ENCODE data around the gene AFF1.
"Not testable (repeated sequence)": the region's sequence is repeated elsewhere in the genome, so short reads cannot be mapped to it uniquely, and the experiment has no call there.

AFF1 gene

GRCh38 chr4:87033902-87034301, 99.1 kb downstream of the AFF1 start:
- Mint-ChIP-seq H3K27me3 (ENCODE audit: low read depth) (no peaks in the 10 kb centered on the region), H3K27ac (no peak overlapping the region), H3K4me1 (ENCODE audit: low read depth) (peaks cover 15% of the 10 kb centered on the region), H3K4me3 (no peak overlapping the region), H3K36me3 (ENCODE audit: low read depth) (no peaks in the 10 kb centered on the region), H3K9me3 (no peaks in the 10 kb centered on the region)

DNA sequence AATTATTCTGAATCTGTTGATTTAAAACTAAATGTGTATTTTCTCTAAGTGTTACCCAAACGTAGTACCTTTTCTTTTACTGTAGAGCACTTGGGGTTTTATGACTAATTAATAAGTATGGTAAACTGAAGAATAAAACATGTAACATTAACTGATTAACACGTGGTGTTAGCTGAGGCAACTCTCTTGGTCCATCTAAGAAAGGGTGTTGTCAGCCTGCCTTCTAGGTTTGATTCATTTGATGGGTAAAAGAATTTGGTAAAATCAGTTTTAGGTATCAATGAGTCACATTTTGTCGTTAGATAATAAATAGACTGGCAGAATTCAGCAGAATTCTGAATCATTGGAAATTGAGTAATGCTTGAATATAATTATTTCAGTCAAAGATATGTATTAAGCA, 99.7 kb downstream of the AFF1 start:
- H3K27me3 Mint-ChIP-seq (ENCODE audit: low read depth) = no peaks in the 10 kb centered on the region
- H3K4me1 Mint-ChIP-seq (ENCODE audit: low read depth) = peaks cover 17% of the 10 kb centered on the region
- no peaks in the 10 kb centered on the region for H3K36me3 Mint-ChIP-seq (ENCODE audit: low read depth)
- H3K4me3 Mint-ChIP-seq = no peak overlapping the region
- no peaks in the 10 kb centered on the region for H3K9me3 Mint-ChIP-seq
- no peak overlapping the region for H3K27ac Mint-ChIP-seq

GRCh38 chr4:87035881-87036509, 101.2 kb downstream of the AFF1 start:
- peaks cover 16% of the 10 kb centered on the region for H3K4me1 Mint-ChIP-seq (ENCODE audit: low read depth)
- no peaks in the 10 kb centered on the region for H3K36me3 Mint-ChIP-seq (ENCODE audit: low read depth)
- no peaks in the 10 kb centered on the region for H3K27me3 Mint-ChIP-seq (ENCODE audit: low read depth)
- H3K4me3 Mint-ChIP-seq = no peak overlapping the region
- H3K9me3 Mint-ChIP-seq = no peaks in the 10 kb centered on the region
- no peak overlapping the region for H3K27ac Mint-ChIP-seq

GRCh38 chr4:87036713-87037112, 101.9 kb downstream of the AFF1 start:
- Mint-ChIP-seq H3K27ac (no peak overlapping the region), H3K9me3 (no peaks in the 10 kb centered on the region), H3K4me1 (ENCODE audit: low read depth) (peaks cover 20% of the 10 kb centered on the region), H3K27me3 (ENCODE audit: low read depth) (no peaks in the 10 kb centered on the region), H3K36me3 (ENCODE audit: low read depth) (no peaks in the 10 kb centered on the region), H3K4me3 (no peak overlapping the region)

DNA sequence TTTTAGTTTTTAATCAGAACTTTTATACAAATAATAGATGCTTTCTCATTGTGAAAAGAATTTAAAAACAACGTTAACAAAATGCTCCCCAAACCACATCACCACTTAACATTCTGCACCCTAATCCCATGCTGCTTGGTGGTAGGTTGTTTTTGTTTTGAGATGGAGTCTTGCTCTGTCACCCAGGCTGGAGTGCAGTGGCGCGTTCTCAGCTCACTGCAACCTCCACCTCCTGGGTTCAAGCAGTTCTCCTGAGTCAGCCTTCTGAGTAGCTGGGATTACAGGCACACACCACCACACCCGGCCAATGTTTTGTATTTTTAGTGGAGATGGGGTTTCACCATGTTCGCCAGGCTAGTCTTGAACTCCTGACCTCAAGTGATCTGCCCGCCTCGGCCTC, 102.4 kb downstream of the AFF1 start:
- not testable (repeated sequence) for H3K27ac Mint-ChIP-seq; H3K9me3 Mint-ChIP-seq; H3K4me3 Mint-ChIP-seq; H3K27me3 Mint-ChIP-seq (ENCODE audit: low read depth); H3K36me3 Mint-ChIP-seq (ENCODE audit: low read depth)
- H3K4me1 Mint-ChIP-seq (ENCODE audit: low read depth) = peaks cover 23% of the 10 kb centered on the region

DNA sequence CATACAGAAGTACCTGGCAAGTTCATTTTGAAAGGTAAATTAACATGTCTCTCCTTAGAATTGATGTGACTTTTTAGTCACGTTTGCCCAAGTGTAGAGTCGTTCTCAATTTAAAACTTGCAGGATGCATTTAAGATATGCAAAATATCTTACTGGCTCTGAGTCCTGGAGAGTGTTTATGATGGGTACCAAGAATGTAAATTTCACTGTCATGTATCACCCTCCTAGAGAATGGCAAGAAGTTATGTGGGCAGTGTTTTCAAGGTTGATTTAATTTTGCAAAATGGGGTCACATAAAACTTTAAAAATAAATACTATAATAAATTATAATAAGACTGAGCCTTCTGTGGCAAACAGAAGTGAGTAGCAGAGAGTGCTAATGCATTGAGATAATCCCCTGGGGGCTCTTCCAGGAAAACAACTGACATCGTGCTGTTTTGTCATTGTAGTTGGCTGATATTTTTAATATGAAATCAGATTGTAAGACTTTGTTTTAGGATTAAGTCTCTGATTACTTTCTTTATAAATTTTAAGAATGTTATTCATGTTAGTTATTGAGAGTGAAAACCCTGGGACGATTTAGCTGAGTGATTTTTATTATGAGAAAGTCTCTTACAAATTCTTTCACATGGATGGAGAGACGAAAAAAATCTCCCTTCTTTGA, 103.0 kb downstream of the AFF1 start:
- H3K4me1 Mint-ChIP-seq (ENCODE audit: low read depth) = peaks cover 26% of the 10 kb centered on the region

DNA sequence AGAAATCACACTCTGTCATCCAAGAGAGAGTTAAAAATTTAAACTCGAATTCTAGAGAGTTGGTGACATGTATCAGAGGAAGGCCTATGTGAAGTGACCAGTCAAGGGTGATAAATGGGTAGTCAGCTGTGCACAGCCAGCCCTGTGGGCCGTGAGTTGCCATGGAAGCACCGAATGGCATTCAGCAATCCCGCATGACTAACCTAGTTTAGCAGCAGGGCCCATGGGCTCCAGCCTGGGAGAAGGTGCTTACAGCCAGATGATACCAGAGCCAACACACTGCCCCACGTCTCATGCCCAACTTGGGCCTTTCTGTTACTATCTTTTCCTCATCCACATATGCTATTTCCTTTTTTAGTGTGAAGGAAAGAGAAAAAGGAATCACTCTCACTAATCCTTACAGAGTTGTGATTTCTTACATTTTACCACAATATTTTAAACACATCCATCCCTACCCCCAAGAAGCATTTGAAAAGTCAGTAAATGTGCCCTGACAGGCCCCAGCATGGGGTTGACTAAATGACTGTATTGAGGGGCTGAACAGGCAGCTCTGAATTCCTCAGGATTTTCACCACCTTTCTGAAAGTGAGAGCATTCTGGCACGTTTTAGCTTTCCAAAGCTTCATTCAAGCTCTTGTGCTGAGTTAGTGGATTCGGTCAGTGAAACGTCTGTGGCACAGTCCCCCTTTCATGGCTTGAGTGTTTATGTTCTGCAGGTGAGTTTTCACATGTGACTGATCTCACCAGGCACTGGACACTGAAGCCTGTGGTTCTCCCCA, 104.2 kb downstream of the AFF1 start:
- H3K4me1 Mint-ChIP-seq (ENCODE audit: low read depth) = peaks cover 28% of the 10 kb centered on the region
- no peaks in the 10 kb centered on the region for H3K9me3 Mint-ChIP-seq
- H3K27me3 Mint-ChIP-seq (ENCODE audit: low read depth) = no peaks in the 10 kb centered on the region
- no peaks in the 10 kb centered on the region for H3K36me3 Mint-ChIP-seq (ENCODE audit: low read depth)
- H3K27ac Mint-ChIP-seq = no peak overlapping the region
- no peak overlapping the region for H3K4me3 Mint-ChIP-seq

More for the DNA sequence above, 103.0 kb downstream of the AFF1 start:
- Mint-ChIP-seq H3K4me3 (no peak overlapping the region), H3K27me3 (ENCODE audit: low read depth) (no peaks in the 10 kb centered on the region), H3K27ac (no peak overlapping the region), H3K36me3 (ENCODE audit: low read depth) (no peaks in the 10 kb centered on the region), H3K9me3 (no peaks in the 10 kb centered on the region)

- Mint-ChIP-seq H3K27me3 (ENCODE audit: low read depth) (no peaks in the 10 kb centered on the region), H3K9me3 (no peaks in the 10 kb centered on the region), H3K36me3 (ENCODE audit: low read depth) (peaks cover under 1% of the 10 kb centered on the region), H3K27ac (no peak overlapping the region), H3K4me3 (no peak overlapping the region), H3K4me1 (ENCODE audit: low read depth) (peaks cover 32% of the 10 kb centered on the region)
Measured at GRCh38 chr4:87041141-87041540, 106.3 kb downstream of the AFF1 start.

GRCh38 chr4:87042221-87042620, 107.4 kb downstream of the AFF1 start:
- Mint-ChIP-seq H3K36me3 (ENCODE audit: low read depth) (peaks cover 5% of the 10 kb centered on the region), H3K4me3 (no peak overlapping the region), H3K4me1 (ENCODE audit: low read depth) (peaks cover 30% of the 10 kb centered on the region), H3K9me3 (no peaks in the 10 kb centered on the region), H3K27me3 (ENCODE audit: low read depth) (no peaks in the 10 kb centered on the region), H3K27ac (no peak overlapping the region)

DNA sequence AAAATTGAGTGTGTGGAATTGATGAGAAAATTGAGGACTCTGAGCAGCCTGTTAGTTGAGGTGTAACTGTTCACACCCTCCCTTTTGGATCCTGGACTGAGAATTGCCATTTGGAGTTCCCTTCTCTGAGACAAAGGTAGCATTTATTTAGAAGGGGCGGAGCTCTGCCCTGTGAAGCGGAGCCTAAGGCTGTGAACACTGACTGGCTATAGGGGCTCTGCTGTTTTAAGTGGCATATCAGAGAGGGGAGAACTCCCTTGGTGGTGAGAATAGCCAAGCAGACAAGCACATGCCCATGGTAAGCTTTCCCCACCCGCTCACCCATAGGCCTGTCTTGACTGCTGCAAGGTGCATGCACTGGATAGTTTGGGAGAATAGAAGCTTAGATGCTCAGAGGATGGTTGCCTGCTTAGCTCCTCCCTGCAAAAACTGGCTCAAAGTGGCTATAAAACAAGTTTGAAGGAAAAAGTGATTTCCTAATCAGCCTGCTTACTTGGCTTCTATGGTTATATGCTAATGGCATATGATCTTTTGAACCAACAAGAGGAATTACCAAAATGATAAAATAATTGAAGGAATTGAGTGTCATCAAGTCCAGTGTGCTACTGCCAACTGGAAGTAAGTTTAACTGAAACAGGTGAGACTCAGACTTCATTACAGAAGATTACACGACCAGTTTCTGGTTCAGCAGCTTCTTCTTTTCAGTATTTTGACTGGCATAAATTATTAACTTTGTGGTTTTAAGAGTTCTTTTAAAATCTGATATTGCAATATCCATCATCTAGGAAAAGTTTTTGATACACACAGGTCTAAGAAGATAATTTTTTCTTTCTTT, 108.4 kb downstream of the AFF1 start:
- Mint-ChIP-seq H3K27me3 (ENCODE audit: low read depth) (no peaks in the 10 kb centered on the region), H3K4me3 (no peak overlapping the region), H3K27ac (no peak overlapping the region), H3K4me1 (ENCODE audit: low read depth) (peaks cover 25% of the 10 kb centered on the region), H3K36me3 (ENCODE audit: low read depth) (peaks cover 11% of the 10 kb centered on the region), H3K9me3 (no peaks in the 10 kb centered on the region)

- Mint-ChIP-seq H3K36me3 (ENCODE audit: low read depth) (peaks cover 18% of the 10 kb centered on the region), H3K27ac (no peak overlapping the region), H3K9me3 (no peaks in the 10 kb centered on the region), H3K4me3 (no peak overlapping the region), H3K4me1 (ENCODE audit: low read depth) (peaks cover 26% of the 10 kb centered on the region), H3K27me3 (ENCODE audit: low read depth) (no peaks in the 10 kb centered on the region)
Measured at GRCh38 chr4:87044511-87045233, 109.9 kb downstream of the AFF1 start.

DNA sequence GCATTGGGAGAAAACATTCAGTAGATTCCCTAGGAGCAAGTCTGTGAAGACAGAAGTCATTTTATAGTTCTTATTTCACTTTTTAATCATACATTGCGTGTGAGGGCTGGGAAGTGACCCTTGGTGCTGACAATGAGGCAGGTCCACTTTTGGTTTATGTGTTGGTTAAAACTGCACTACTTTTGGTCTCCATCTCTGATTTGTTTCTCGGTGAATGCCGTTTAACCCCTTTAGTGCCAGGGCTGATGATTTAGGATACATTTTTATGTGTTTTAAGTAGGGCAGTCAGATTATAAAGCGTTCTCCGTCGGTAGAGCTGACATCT, 110.4 kb downstream of the AFF1 start:
- no peaks in the 10 kb centered on the region for H3K27me3 Mint-ChIP-seq (ENCODE audit: low read depth)
- no peak overlapping the region for H3K27ac Mint-ChIP-seq
- peaks cover 18% of the 10 kb centered on the region for H3K36me3 Mint-ChIP-seq (ENCODE audit: low read depth)
- H3K9me3 Mint-ChIP-seq = no peaks in the 10 kb centered on the region
- peaks cover 28% of the 10 kb centered on the region for H3K4me1 Mint-ChIP-seq (ENCODE audit: low read depth)
- H3K4me3 Mint-ChIP-seq = no peak overlapping the region

DNA sequence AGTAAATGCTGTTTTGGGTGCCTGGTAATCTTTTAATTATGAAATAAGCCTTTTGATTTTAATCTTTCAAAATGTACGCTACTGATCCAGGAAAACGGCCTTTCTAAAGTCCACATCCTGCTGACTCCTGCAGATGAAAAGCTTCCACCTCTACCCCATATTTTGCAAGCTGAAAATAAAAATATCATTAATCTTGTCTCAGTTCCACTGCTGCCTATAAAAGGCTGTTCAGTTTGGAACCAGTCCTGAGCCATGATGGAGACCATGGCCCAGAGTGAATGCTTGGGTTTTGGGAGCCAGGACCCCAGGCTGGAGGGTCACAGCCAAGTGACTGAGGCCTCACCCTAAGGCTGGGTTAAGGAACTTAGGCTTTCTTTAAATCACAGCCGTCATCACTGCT, 110.8 kb downstream of the AFF1 start:
- Mint-ChIP-seq H3K36me3 (ENCODE audit: low read depth) (peaks cover 20% of the 10 kb centered on the region), H3K27me3 (ENCODE audit: low read depth) (no peaks in the 10 kb centered on the region), H3K4me3 (no peak overlapping the region), H3K27ac (no peak overlapping the region), H3K9me3 (no peaks in the 10 kb centered on the region), H3K4me1 (ENCODE audit: low read depth) (peaks cover 32% of the 10 kb centered on the region)

GRCh38 chr4:87046121-87046551, 111.3 kb downstream of the AFF1 start:
- H3K27ac Mint-ChIP-seq = no peak overlapping the region
- no peaks in the 10 kb centered on the region for H3K9me3 Mint-ChIP-seq
- no peaks in the 10 kb centered on the region for H3K27me3 Mint-ChIP-seq (ENCODE audit: low read depth)
- H3K36me3 Mint-ChIP-seq (ENCODE audit: low read depth) = peaks cover 25% of the 10 kb centered on the region
- H3K4me3 Mint-ChIP-seq = no peak overlapping the region
- H3K4me1 Mint-ChIP-seq (ENCODE audit: low read depth) = peaks cover 35% of the 10 kb centered on the region

All from T-helper 1 cell treated with Interleukin-12 subunit alpha and Interleukin-12 subunit beta and Interleukin-4 antibody, amounts not matched to agents 30 μg/mL and 1 μg/mL, for 36 hours (primary cell).